Smooth muscle cell (in vitro differentiated cells): Measurements from ENCODE around the gene ZNG1B. TPM values are rescaled to one million over a fixed set of nuclear protein-coding genes. Genes with fewer than 3 reads are reported as not detected.
"Not testable (repeated sequence)": the region's sequence is repeated elsewhere in the genome, so short reads cannot be mapped to it uniquely, and the experiment has no call there.

Source experiments
- DNase-seq: peaks from one replicate; lab custom pipeline; 2025; ENCODE audit not compliant: unreplicated experiment; lab: John Stamatoyannopoulos, UW
- H2AFZ ChIP-seq: fragments of 200-600 bp; sonication (generic); 2 replicates; pipeline ENCODE4 v1.6.0; 2016; ENCODE audit warnings: antibody characterized with exemption, low read depth, mild to moderate bottlenecking
- H3F3A ChIP-seq: fragments of 200-600 bp; sonication (generic); 2 replicates; pipeline ENCODE4 v1.6.0; 2017; ENCODE audit warnings: antibody characterized with exemption, low read depth
- H3K27ac ChIP-seq: fragments of 200-600 bp; sonication (generic); 2 replicates; pipeline ENCODE4 v1.5.1; 2016; ENCODE audit warnings: low read depth, mild to moderate bottlenecking
- H3K27me3 ChIP-seq: fragments of 200-600 bp; sonication (generic); 2 replicates; pipeline ENCODE4 v1.6.1; 2016; ENCODE audit warnings: low read depth, mild to moderate bottlenecking
- H3K36me3 ChIP-seq: fragments of 200-600 bp; sonication (generic); 2 replicates; pipeline ENCODE4 v1.5.1; 2016; ENCODE audit warnings: low read depth
- H3K4me1 ChIP-seq: fragments of 200-600 bp; sonication (generic); 2 replicates; pipeline ENCODE4 v1.5.1; 2016; ENCODE audit warnings: low read depth
- H3K4me2 ChIP-seq: fragments of 200-600 bp; sonication (generic); 2 replicates; pipeline ENCODE4 v1.6.0; 2016; ENCODE audit warnings: mild to moderate bottlenecking
- H3K4me3 ChIP-seq: fragments of 200-600 bp; sonication (generic); 2 replicates; pipeline ENCODE4 v1.5.1; 2016; ENCODE audit warnings: mild to moderate bottlenecking
- H3K79me2 ChIP-seq: fragments of 200-600 bp; sonication (generic); 2 replicates; pipeline ENCODE4 v1.6.0; 2016; ENCODE audit warnings: low read depth, mild to moderate bottlenecking
- H3K9ac ChIP-seq: fragments of 200-600 bp; sonication (generic); 2 replicates; pipeline ENCODE4 v1.6.0; 2016; ENCODE audit warnings: low read depth
- H3K9me3 ChIP-seq: fragments of 200-600 bp; sonication (generic); replicated peaks from 2 replicates; pipeline ENCODE4 v1.5.1; 2016; ENCODE audit warnings: low read depth
- H4K20me1 ChIP-seq: fragments of 200-600 bp; sonication (generic); 2 replicates; pipeline ENCODE4 v1.6.0; 2016; ENCODE audit warnings: low read depth
- CTCF ChIP-seq: fragments of 200-600 bp; sonication (generic); IDR thresholded peaks from 2 replicates; pipeline ENCODE4 v1.5.1; 2017; ENCODE audit warnings: borderline replicate concordance, mild to moderate bottlenecking, antibody characterized with exemption; ENCODE audit not compliant: insufficient read depth, poor library complexity, severe bottlenecking
- WGBS: methylation state at CpG from one replicate; pipeline ENCODE4 v1.1.7; 2016; ENCODE audit warnings: low lambda C conversion rate; 5-methylcytosine and 5-hydroxymethylcytosine counted together
- polyA plus RNA-seq: library from polyadenylated mRNA; unstranded; fragments of >200 nt; fragmentation: Nextera tagmentation; extraction: Ambion mirVana; gene quantifications from 2 replicates; pipeline ENCODE4 v1.2.1, GENCODE V29; 2016
- total RNA-seq: library from RNA; depleted of rRNA; stranded (reverse); fragments of >200 nt; gene quantifications from 2 replicates; pipeline ENCODE4 v1.2.3, GENCODE V29; 2014

The ZNG1B gene
- total and polyA plus RNA-seq, 2 experiments from 2014 or later = 24.4 to 52.0 TPM

- Histone ChIP-seq H3K4me1 (no peaks in the 10 kb centered on the region), H3F3A (no peaks in the 10 kb centered on the region), H3K9me3 (no peaks in the 10 kb centered on the region), H3K27me3 (peaks cover 33% of the 10 kb centered on the region), H3K79me2 (no peaks in the 10 kb centered on the region), H3K4me3 (no peak overlapping the region), H3K36me3 (no peaks in the 10 kb centered on the region), H4K20me1 (no peaks in the 10 kb centered on the region), H2AFZ (no peak overlapping the region), H3K27ac (no peak overlapping the region), H3K4me2 (no peak overlapping the region), H3K9ac (no peak overlapping the region)
- DNase-seq = no peak
- 86% methylated on average over 3 of the region's 3 CpGs for WGBS
- TF ChIP-seq CTCF = no peak
Observed at GRCh38 chr2:113407446-113408099, 29.9 kb upstream of the ZNG1B start.

- H3K27ac ChIP-seq, H3K36me3 ChIP-seq, H3K4me3 ChIP-seq, H3K9me3 ChIP-seq, H3K27me3 ChIP-seq, H3F3A ChIP-seq, DNase-seq, H3K79me2 ChIP-seq, H4K20me1 ChIP-seq, H3K4me1 ChIP-seq, H3K9ac ChIP-seq, H2AFZ ChIP-seq, H3K4me2 ChIP-seq: not testable (repeated sequence)
- WGBS = 73% methylated on average over 1 of the region's 3 CpGs
Observed at GRCh38 chr2:113411725-113412352, 25.7 kb upstream of the ZNG1B start.

- H3K9me3 ChIP-seq, DNase-seq, H2AFZ ChIP-seq, H3K4me1 ChIP-seq, H3K4me2 ChIP-seq, H3K27ac ChIP-seq, H3K36me3 ChIP-seq, H3K9ac ChIP-seq, H3K79me2 ChIP-seq, H4K20me1 ChIP-seq, H3K27me3 ChIP-seq, H3F3A ChIP-seq, H3K4me3 ChIP-seq: not testable (repeated sequence)
- WGBS = 73% methylated on average over 5 of the region's 5 CpGs
Observed at GRCh38 chr2:113412774-113413173, 24.7 kb upstream of the ZNG1B start.

- H3K4me2 ChIP-seq, H4K20me1 ChIP-seq, H3K27me3 ChIP-seq, H3K79me2 ChIP-seq, H3K27ac ChIP-seq, H3K4me3 ChIP-seq, H2AFZ ChIP-seq, H3K9ac ChIP-seq, H3K36me3 ChIP-seq, H3K4me1 ChIP-seq, H3F3A ChIP-seq, H3K9me3 ChIP-seq, DNase-seq: not testable (repeated sequence)
- 33% methylated on average over 1 of the region's 1 CpG for WGBS
Observed at GRCh38 chr2:113431773-113432172, 5.7 kb upstream of the ZNG1B start.

GRCh38 chr2:113433468-113433867 is 4.0 kb upstream of the ZNG1B start:
- H3K36me3 ChIP-seq, H3K4me2 ChIP-seq, H2AFZ ChIP-seq, H3F3A ChIP-seq, H3K4me1 ChIP-seq, H3K4me3 ChIP-seq, H3K27ac ChIP-seq, DNase-seq, H3K9ac ChIP-seq, H3K27me3 ChIP-seq, H3K79me2 ChIP-seq, H3K9me3 ChIP-seq, H4K20me1 ChIP-seq: not testable (repeated sequence)

GRCh38 chr2:113465770-113466169 is 28.3 kb downstream of the ZNG1B start:
- not testable (repeated sequence) for H3K9ac ChIP-seq, H3K27me3 ChIP-seq, H4K20me1 ChIP-seq, H2AFZ ChIP-seq, H3K4me1 ChIP-seq, H3K36me3 ChIP-seq, H3K27ac ChIP-seq, H3F3A ChIP-seq, H3K9me3 ChIP-seq, H3K4me3 ChIP-seq, H3K79me2 ChIP-seq, DNase-seq, H3K4me2 ChIP-seq

GRCh38 chr2:113476688-113477368 is 39.3 kb downstream of the ZNG1B start:
- H3F3A ChIP-seq, H3K4me1 ChIP-seq, H3K9me3 ChIP-seq, H3K27me3 ChIP-seq, DNase-seq, H3K27ac ChIP-seq, H3K4me2 ChIP-seq, H3K36me3 ChIP-seq, H4K20me1 ChIP-seq, H3K79me2 ChIP-seq, H2AFZ ChIP-seq, H3K9ac ChIP-seq: not testable (repeated sequence)
- 42% methylated on average over 22 of the region's 24 CpGs for WGBS
- peak overlapping the region; percentile 21 for H3K4me3 ChIP-seq
